Measurements from ENCODE around the gene PXMP2. TPM values are rescaled to one million over a fixed set of nuclear protein-coding genes. Genes with fewer than 3 reads are reported as not detected.

Gene PXMP2
- polyA plus RNA-seq, 3 donors: 55.5 to 71.5 (median 64.5) TPM

DNA sequence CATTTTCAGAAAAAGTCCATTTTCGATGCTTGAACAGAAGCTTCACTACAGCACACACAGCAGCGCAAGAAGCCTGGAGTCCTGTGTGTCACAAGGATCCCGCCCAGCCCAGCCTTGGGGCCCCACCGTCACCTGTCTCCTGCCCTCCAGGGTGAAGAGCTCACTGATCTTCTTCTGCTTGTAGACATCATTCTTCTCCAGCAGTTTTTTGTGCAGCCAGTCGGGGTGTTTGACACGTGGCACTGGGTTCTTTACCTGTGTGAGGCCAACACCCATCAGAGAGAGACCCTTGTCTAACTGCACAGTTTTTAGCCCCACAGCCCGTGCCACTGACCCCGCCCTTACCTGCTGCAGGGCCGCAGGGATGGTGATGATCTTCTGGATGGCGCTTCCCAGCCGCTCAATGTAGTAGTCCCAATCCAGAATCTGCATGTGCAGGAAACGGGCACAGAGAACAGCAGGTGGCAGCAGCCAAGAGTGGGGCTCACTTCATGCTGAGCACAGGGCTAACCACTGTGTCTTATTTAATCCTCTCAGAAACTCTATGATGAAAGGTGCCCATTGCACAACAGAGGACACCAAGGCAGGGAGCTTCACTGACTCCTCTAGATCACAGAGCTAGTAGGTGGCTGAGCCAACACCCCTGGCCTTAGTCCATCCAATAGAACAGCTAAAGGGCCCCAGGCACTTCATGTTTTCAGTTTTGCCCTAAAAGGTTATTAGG, 30.2 kb upstream of the PXMP2 start:
- DNase-seq: no peak

- no peak for DNase-seq
These were observed 29.1 kb upstream of the PXMP2 start for GRCh38 chr12:132658149-132658894.

DNA sequence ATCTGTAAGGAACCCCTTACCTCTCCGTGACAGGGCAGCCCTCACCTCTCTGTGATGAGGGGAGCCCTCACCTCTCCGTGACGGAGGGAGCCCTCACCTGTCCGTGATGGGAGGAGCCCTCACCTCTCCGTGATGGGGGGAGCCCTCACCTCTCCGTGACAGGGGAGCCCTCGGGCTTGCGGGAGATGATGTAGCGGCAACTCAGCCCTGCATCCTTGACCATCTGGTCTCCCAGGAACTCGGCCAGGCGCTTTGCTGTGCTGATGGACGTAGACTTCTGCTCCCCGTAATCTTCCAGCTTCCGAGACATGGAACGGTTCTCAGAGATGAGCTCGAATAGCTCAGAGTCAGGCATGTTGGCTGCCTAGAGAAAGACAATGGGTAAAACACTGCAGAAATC, 28.2 kb upstream of the PXMP2 start:
- no peak for DNase-seq

- DNase-seq: no peak
These were observed 27.3 kb upstream of the PXMP2 start for GRCh38 chr12:132660052-132660451.

GRCh38 chr12:132660996-132661395, 26.4 kb upstream of the PXMP2 start:
- DNase-seq: no peak

GRCh38 chr12:132661972-132662371, 25.4 kb upstream of the PXMP2 start:
- no peak for DNase-seq

GRCh38 chr12:132662901-132663755, 24.3 kb upstream of the PXMP2 start:
- no peak for DNase-seq

GRCh38 chr12:132664206-132665148, 22.9 kb upstream of the PXMP2 start:
- no peak for DNase-seq

GRCh38 chr12:132665149-132665491, 22.3 kb upstream of the PXMP2 start:
- DNase-seq: no peak

- no peak for DNase-seq
These were observed 21.6 kb upstream of the PXMP2 start for GRCh38 chr12:132665794-132666193.

GRCh38 chr12:132668191-132669088, 18.9 kb upstream of the PXMP2 start:
- no peak for DNase-seq

DNA sequence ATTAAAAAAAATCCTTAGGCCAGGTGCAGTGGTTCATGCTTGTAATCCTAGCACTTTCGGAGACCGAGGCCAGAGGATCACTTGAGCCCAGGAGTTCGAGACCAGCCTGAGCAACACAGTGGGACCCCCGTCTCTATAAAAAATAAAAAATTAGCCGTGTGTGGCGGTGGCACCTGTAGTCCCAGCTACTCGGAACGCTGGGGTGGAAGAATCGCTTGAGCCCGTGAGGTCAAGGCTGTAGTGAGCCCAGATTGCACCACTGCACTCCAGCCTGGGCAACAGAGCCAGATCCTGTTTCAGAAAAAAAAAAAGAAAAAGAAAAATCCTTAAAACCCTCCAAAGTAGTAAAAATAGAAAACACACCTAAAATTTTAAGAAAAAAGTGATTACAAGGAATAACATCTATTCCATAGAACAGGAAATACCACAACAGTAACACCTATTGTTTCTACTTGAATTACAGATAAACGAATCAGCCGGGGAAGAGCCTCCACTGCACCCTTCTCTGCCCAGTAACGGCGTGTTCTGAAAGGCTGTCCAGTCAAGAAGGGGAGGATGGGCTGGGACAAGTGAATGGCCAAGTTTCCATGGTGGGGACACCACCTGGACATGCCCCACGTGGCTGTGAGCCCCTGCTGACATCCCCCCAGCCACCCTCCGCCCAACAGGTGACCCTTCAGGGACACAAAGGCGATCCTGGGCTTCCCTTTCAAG, 18.1 kb upstream of the PXMP2 start:
- DNase-seq: no peak

- DNase-seq: no peak
These were observed 15.3 kb upstream of the PXMP2 start for GRCh38 chr12:132672116-132672515.

DNA sequence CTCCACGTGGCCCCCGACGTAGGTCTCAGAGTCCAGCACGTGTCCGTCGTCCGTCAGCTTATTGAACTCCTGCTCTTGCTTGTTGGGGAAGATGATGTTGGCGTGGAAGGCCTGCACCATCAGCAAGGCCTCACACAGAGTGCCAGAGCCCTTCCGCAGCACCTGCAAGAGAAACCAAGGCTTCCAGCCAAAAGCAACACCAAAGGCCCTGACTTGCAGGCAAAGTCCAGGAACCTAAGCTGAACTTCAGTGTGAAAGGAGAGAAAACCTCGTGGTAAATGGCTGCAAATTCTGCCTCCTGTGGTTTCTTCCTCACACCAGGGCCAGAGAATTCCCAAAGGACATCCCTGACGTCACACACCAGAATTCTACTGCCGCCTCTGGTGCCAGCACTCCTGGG, 14.7 kb upstream of the PXMP2 start:
- no peak for DNase-seq

DNA sequence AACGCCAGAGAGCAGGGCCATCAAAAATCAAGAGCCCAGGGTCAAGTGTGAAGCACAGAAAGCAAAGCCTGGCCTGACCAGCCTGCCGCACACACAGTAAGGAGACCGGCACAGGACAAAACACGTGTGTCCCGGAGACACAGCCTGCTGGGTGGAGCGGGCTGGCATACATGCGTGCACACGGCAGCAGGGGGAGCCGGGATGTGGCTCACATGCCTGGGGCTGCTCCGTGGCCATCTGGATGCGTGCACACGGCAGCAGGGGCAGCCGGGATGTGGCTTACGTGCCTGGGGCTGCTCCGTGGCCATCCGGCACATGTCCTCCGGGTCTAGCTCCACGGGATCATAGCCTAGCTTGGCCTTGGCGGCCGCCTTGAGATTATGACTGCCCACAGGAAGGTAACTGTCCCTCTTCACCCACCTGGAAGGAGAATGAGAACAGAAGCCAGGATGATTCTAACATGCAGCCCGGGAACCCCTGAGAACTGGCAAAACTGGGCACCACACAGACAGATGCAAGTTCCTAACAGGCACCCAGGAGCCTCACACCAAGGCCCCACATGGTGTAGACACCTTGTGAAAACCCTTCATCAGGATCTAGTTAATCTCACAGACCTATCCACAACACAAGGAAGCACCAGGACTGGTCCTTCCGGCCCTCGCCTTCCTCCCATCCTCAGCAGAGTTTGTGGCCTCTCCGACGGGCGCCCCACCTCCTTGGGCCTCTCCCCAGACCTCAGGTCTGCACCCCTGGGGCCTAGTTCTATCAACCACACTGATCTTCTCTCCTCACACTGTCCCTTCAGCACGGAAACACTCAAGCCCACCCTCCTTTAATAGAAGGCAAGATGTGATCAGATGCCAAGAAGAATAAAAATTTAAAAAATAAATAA, 13.9 kb upstream of the PXMP2 start:
- DNase-seq: no peak

- no peak for DNase-seq
These were observed 12.8 kb upstream of the PXMP2 start for GRCh38 chr12:132674561-132674960.

- DNase-seq: no peak
These were observed 11.5 kb upstream of the PXMP2 start for GRCh38 chr12:132675757-132676432.

DNA sequence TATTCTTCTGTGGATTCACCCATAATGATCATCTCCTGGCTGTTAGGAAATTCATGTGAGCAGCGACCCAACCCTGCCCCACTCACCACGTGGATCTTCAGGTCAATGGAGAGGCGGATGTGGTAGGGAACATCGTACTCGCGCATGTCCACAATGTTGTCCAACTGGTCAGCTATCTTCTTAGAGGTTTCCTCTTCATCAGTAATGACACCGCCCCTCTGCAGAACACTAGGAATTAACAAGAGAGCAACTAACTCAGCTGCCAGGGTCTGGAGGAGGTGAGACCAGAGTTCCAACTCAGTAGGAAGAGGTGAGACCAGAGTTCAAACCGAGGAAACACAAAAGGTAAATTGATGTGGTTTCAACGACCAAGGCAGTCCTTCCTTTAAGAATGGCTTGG, 9.9 kb upstream of the PXMP2 start:
- no peak for DNase-seq
